ENCODE results near the gene ALDH4A1. TPM values are rescaled to one million over a fixed set of nuclear protein-coding genes. Genes with fewer than 3 reads are reported as not detected.

The ALDH4A1 gene
- total and polyA plus RNA-seq, 2 experiments from 2014 or later, result 103 to 122 TPM

GRCh38 chr1:18919956-18920355, 17.6 kb upstream of the ALDH4A1 start:
- H3K27ac ChIP-seq, result no peak overlapping the region
- H3K27me3 ChIP-seq, result no peaks in the 10 kb centered on the region
- no peaks in the 10 kb centered on the region for H3K9me3 ChIP-seq (ENCODE audit: low read depth)
- H3K4me3 ChIP-seq, result no peak overlapping the region
- H3K36me3 ChIP-seq, result no peaks in the 10 kb centered on the region
- TF ChIP-seq CTCF (IDR thresholded peaks at IDR 0.05; ENCODE audit: low read depth, low read length), result no peak
- DNase-seq (ENCODE audit: low read depth in 1 of 2, low spot score in 1 of 2), result no peak
- peaks cover 37% of the 10 kb centered on the region for H3K4me1 ChIP-seq (ENCODE audit: low read depth)

- no peaks in the 10 kb centered on the region for H3K36me3 ChIP-seq
- H3K4me1 ChIP-seq (ENCODE audit: low read depth), result peaks cover 37% of the 10 kb centered on the region
- no peaks in the 10 kb centered on the region for H3K27me3 ChIP-seq
- H3K27ac ChIP-seq, result no peak overlapping the region
- DNase-seq (ENCODE audit: low read depth in 1 of 2, low spot score in 1 of 2), result no peak
- no peak overlapping the region for H3K4me3 ChIP-seq
- no peak for TF ChIP-seq CTCF (IDR thresholded peaks at IDR 0.05; ENCODE audit: low read depth, low read length)
- no peaks in the 10 kb centered on the region for H3K9me3 ChIP-seq (ENCODE audit: low read depth)
Observed at GRCh38 chr1:18919197-18919905, 17.0 kb upstream of the ALDH4A1 start.

- Histone ChIP-seq H3K4me3 (no peak overlapping the region), H3K27me3 (no peaks in the 10 kb centered on the region), H3K4me1 (ENCODE audit: low read depth) (peaks cover 30% of the 10 kb centered on the region), H3K27ac (no peak overlapping the region), H3K9me3 (ENCODE audit: low read depth) (no peaks in the 10 kb centered on the region), H3K36me3 (no peaks in the 10 kb centered on the region)
- DNase-seq (ENCODE audit: low read depth in 1 of 2, low spot score in 1 of 2), result no peak
- TF ChIP-seq CTCF (IDR thresholded peaks at IDR 0.05; ENCODE audit: low read depth, low read length), result no peak
Observed at GRCh38 chr1:18918417-18918816, 16.1 kb upstream of the ALDH4A1 start.

- no peak for DNase-seq (ENCODE audit: low read depth in 1 of 2, low spot score in 1 of 2)
- Histone ChIP-seq H3K9me3 (ENCODE audit: low read depth) (no peaks in the 10 kb centered on the region), H3K4me3 (no peak overlapping the region), H3K27me3 (no peaks in the 10 kb centered on the region), H3K4me1 (ENCODE audit: low read depth) (peaks cover 18% of the 10 kb centered on the region), H3K36me3 (no peaks in the 10 kb centered on the region), H3K27ac (no peak overlapping the region)
- TF ChIP-seq CTCF (IDR thresholded peaks at IDR 0.05; ENCODE audit: low read depth, low read length), result no peak
Observed at GRCh38 chr1:18917071-18917799, 14.9 kb upstream of the ALDH4A1 start.

- H3K4me3 ChIP-seq, result no peak overlapping the region
- DNase-seq (ENCODE audit: low read depth in 1 of 2, low spot score in 1 of 2), result no peak
- no peaks in the 10 kb centered on the region for H3K36me3 ChIP-seq
- no peak overlapping the region for H3K27ac ChIP-seq
- H3K27me3 ChIP-seq, result no peaks in the 10 kb centered on the region
- TF ChIP-seq CTCF (IDR thresholded peaks at IDR 0.05; ENCODE audit: low read depth, low read length), result no peak
- H3K4me1 ChIP-seq (ENCODE audit: low read depth), result peaks cover 7% of the 10 kb centered on the region
- H3K9me3 ChIP-seq (ENCODE audit: low read depth), result no peaks in the 10 kb centered on the region
Observed at GRCh38 chr1:18915341-18915740, 13.0 kb upstream of the ALDH4A1 start.
